Measurements from ENCODE around the gene KRTAP10-10.

- TF ChIP-seq EZH2phosphoT487 (IDR thresholded peaks at IDR 0.05; ENCODE audit: low read depth, severe bottlenecking, unreplicated experiment) (no peak), CTCF (IDR thresholded peaks at IDR 0.05; ENCODE audit: poor library complexity) (no peak)
Measured at GRCh38 chr21:44687671-44688070, 50.5 kb downstream of the KRTAP10-10 start.

All from hepatocyte (in vitro differentiated cells).